ENCODE measurements around the gene OFD1.

The OFD1 gene

GRCh38 chrX:13702111-13702789, 32.3 kb upstream of the OFD1 start:
- Histone ChIP-seq H3K27ac (no peak overlapping the region), H3K9ac (no peak overlapping the region), H3K9me3 (no peaks in the 10 kb centered on the region), H3K36me3 (peaks cover 19% of the 10 kb centered on the region), H4K20me1 (peaks cover 100% of the 10 kb centered on the region), H3K4me2 (no peak overlapping the region), H3K4me3 (no peak overlapping the region), H3K27me3 (peaks cover 34% of the 10 kb centered on the region), H3K4me1 (peaks cover 25% of the 10 kb centered on the region)
- no peak for TF ChIP-seq Cebpa-rat (IDR thresholded peaks at IDR 0.05)

- H3K9ac ChIP-seq = no peak overlapping the region
- TF ChIP-seq Cebpa-rat (IDR thresholded peaks at IDR 0.05) = no peak
- peaks cover 26% of the 10 kb centered on the region for H3K36me3 ChIP-seq
- peaks cover 31% of the 10 kb centered on the region for H3K27me3 ChIP-seq
- H3K9me3 ChIP-seq = no peaks in the 10 kb centered on the region
- H3K27ac ChIP-seq = no peak overlapping the region
- H3K4me1 ChIP-seq = peaks cover 17% of the 10 kb centered on the region
- H3K4me2 ChIP-seq = no peak overlapping the region
- no peak overlapping the region for H3K4me3 ChIP-seq
- peaks cover 100% of the 10 kb centered on the region for H4K20me1 ChIP-seq
Measured at GRCh38 chrX:13703135-13703534, 31.4 kb upstream of the OFD1 start.

- peaks cover 13% of the 10 kb centered on the region for H3K4me1 ChIP-seq
- H3K4me3 ChIP-seq = no peak overlapping the region
- no peaks in the 10 kb centered on the region for H3K9me3 ChIP-seq
- no peak overlapping the region for H3K27ac ChIP-seq
- no peak overlapping the region for H3K4me2 ChIP-seq
- H3K36me3 ChIP-seq = peaks cover 29% of the 10 kb centered on the region
- peaks cover 100% of the 10 kb centered on the region for H4K20me1 ChIP-seq
- H3K27me3 ChIP-seq = peaks cover 34% of the 10 kb centered on the region
- no peak for TF ChIP-seq Cebpa-rat (IDR thresholded peaks at IDR 0.05)
- no peak overlapping the region for H3K9ac ChIP-seq
Measured at GRCh38 chrX:13703589-13703988, 31.0 kb upstream of the OFD1 start.

GRCh38 chrX:13711141-13711540, 23.4 kb upstream of the OFD1 start:
- H3K4me1 ChIP-seq = no peaks in the 10 kb centered on the region
- peaks cover 15% of the 10 kb centered on the region for H3K27me3 ChIP-seq
- no peak overlapping the region for H3K4me2 ChIP-seq
- peaks cover 70% of the 10 kb centered on the region for H3K36me3 ChIP-seq
- peaks cover 69% of the 10 kb centered on the region for H4K20me1 ChIP-seq
- no peak for TF ChIP-seq Cebpa-rat (IDR thresholded peaks at IDR 0.05)
- no peak overlapping the region for H3K4me3 ChIP-seq
- H3K27ac ChIP-seq = no peak overlapping the region
- H3K9me3 ChIP-seq = no peaks in the 10 kb centered on the region; the same call in 1 of the 2 replicates
- no peak overlapping the region for H3K9ac ChIP-seq

GRCh38 chrX:13716455-13716854, 18.1 kb upstream of the OFD1 start:
- Histone ChIP-seq H3K27me3 (peaks cover 3% of the 10 kb centered on the region; the same call in 1 of the 2 replicates), H4K20me1 (peaks cover 69% of the 10 kb centered on the region), H3K4me3 (no peak overlapping the region), H3K36me3 (peaks cover 81% of the 10 kb centered on the region), H3K4me1 (no peaks in the 10 kb centered on the region), H3K4me2 (no peak overlapping the region), H3K9me3 (no peaks in the 10 kb centered on the region; the same call in 1 of the 2 replicates), H3K9ac (no peak overlapping the region), H3K27ac (no peak overlapping the region)
- no peak for TF ChIP-seq Cebpa-rat (IDR thresholded peaks at IDR 0.05)

GRCh38 chrX:13716905-13717304, 17.6 kb upstream of the OFD1 start:
- H4K20me1 ChIP-seq = peaks cover 69% of the 10 kb centered on the region
- peaks cover 78% of the 10 kb centered on the region for H3K36me3 ChIP-seq
- peaks cover 3% of the 10 kb centered on the region; the same call in 1 of the 2 replicates for H3K4me1 ChIP-seq
- no peak overlapping the region for H3K27ac ChIP-seq
- H3K9ac ChIP-seq = no peak overlapping the region
- no peaks in the 10 kb centered on the region for H3K27me3 ChIP-seq
- H3K4me3 ChIP-seq = no peak overlapping the region
- no peaks in the 10 kb centered on the region; the same call in 1 of the 2 replicates for H3K9me3 ChIP-seq
- TF ChIP-seq Cebpa-rat (IDR thresholded peaks at IDR 0.05) = no peak
- no peak overlapping the region for H3K4me2 ChIP-seq

GRCh38 chrX:13717700-13718472, 16.7 kb upstream of the OFD1 start:
- Histone ChIP-seq H3K4me2 (no peak overlapping the region), H3K9ac (no peak overlapping the region), H3K4me3 (no peak overlapping the region), H3K27me3 (no peaks in the 10 kb centered on the region), H3K9me3 (peaks cover under 1% of the 10 kb centered on the region; the same call in 1 of the 2 replicates), H3K27ac (no peak overlapping the region), H4K20me1 (peaks cover 69% of the 10 kb centered on the region), H3K36me3 (peaks cover 70% of the 10 kb centered on the region), H3K4me1 (peaks cover 12% of the 10 kb centered on the region)
- no peak for TF ChIP-seq Cebpa-rat (IDR thresholded peaks at IDR 0.05)

- no peak overlapping the region for H3K27ac ChIP-seq
Measured at GRCh38 chrX:13719192-13719856, 15.2 kb upstream of the OFD1 start.

GRCh38 chrX:13721371-13721770, 13.2 kb upstream of the OFD1 start:
- peaks cover 90% of the 10 kb centered on the region for H4K20me1 ChIP-seq
- no peak overlapping the region for H3K4me3 ChIP-seq

More at GRCh38 chrX:13719192-13719856, 15.2 kb upstream of the OFD1 start:
- Histone ChIP-seq H3K9me3 (peaks cover 9% of the 10 kb centered on the region), H3K4me3 (no peak overlapping the region), H4K20me1 (peaks cover 81% of the 10 kb centered on the region), H3K9ac (no peak overlapping the region), H3K27me3 (no peaks in the 10 kb centered on the region), H3K36me3 (peaks cover 81% of the 10 kb centered on the region), H3K4me2 (no peak overlapping the region), H3K4me1 (peaks cover 12% of the 10 kb centered on the region)
- no peak for TF ChIP-seq Cebpa-rat (IDR thresholded peaks at IDR 0.05)

More at GRCh38 chrX:13721371-13721770, 13.2 kb upstream of the OFD1 start:
- TF ChIP-seq Cebpa-rat (IDR thresholded peaks at IDR 0.05) = no peak
- H3K36me3 ChIP-seq = peaks cover 73% of the 10 kb centered on the region
- H3K27me3 ChIP-seq = no peaks in the 10 kb centered on the region
- H3K9me3 ChIP-seq = peaks cover 26% of the 10 kb centered on the region
- H3K4me2 ChIP-seq = no peak overlapping the region
- H3K4me1 ChIP-seq = peaks cover 12% of the 10 kb centered on the region
- H3K27ac ChIP-seq = no peak overlapping the region
- H3K9ac ChIP-seq = no peak overlapping the region

Measured in BLaER1 (cell line).